HCT116 (cell line): ENCODE data around the gene PRDM11. TPM values are rescaled to one million over a fixed set of nuclear protein-coding genes. Genes with fewer than 3 reads are reported as not detected.

Source experiments
- ATAC-seq: fragments of 200-7000 bp; cut with Tn5 transposase; 2 replicates; pipeline ENCODE4 v1.9.1; 2020; ENCODE audit warnings: mild to moderate bottlenecking, moderate library complexity
- BruUV-seq: library from RNA; stranded (reverse); fragments of 400-500 nt; replicated peaks from 2 replicates; lab custom pipeline; 2021; lab: Mats Ljungman, UMichigan
- CTCF ChIA-PET: fragments of 300-600 bp; sonication (Branson Sonifier 250); formaldehyde crosslinking; loops from one replicate; lab custom pipeline; 2021; ENCODE audit warnings: antibody characterized with exemption; lab: Charles Lee
- POLR2A ChIA-PET: fragments of 300-600, 350-600 bp; sonication (Branson Sonifier 250); formaldehyde crosslinking; loops from one replicate; lab custom pipeline; 2021; ENCODE audit warnings: antibody characterized with exemption; lab: Charles Lee
- RAD21 ChIA-PET, 2 experiments: fragments of 300-600 bp; sonication (Branson Sonifier 250); formaldehyde crosslinking; loops; one replicate each; lab custom pipeline; 2023; ENCODE audit warnings: low total read pairs in 2 of 2; ENCODE audit not compliant: uncharacterized antibody in 2 of 2, unreplicated experiment in 2 of 2, low non-redundant PET in 1 of 2; lab: Charles Lee
- DNase-seq: peaks from one replicate; pipeline ENCODE4 v3.0.0-alpha.2; 2010; ENCODE audit warnings: low read depth, low spot score
- H2AFZ ChIP-seq: fragments of 200-600 bp; shearing (Covaris generic), sonication (generic); 2 replicates; pipeline ENCODE4 v1.6.1; 2017; ENCODE audit warnings: low read depth, mixed run types, mixed read lengths, antibody characterized with exemption, low read length; ENCODE audit not compliant: poor library complexity, severe bottlenecking
- H3K27ac ChIP-seq: 2 replicates; pipeline ENCODE4 v1.5.1; 2012; ENCODE audit warnings: low read depth, low read length
- H3K27me3 ChIP-seq: fragments of 200-600 bp; sonication (generic); 2 replicates; pipeline ENCODE4 v1.6.1; 2016; ENCODE audit warnings: mixed run types, low read length, mixed read lengths; ENCODE audit not compliant: insufficient read depth
- H3K36me3 ChIP-seq, 2 experiments: fragments of 200-500 bp in 1 of 2; fragments of 200-600 bp in 1 of 2; sonication (Bioruptor generic) in 1 of 2; sonication (generic) in 1 of 2; 2 replicates each; pipeline versions ENCODE4 v1.5.1 to v1.6.1; 2014 to 2016; ENCODE audit warnings: low read length in 2 of 2, inconsistent platforms in 1 of 2, mixed read lengths in 1 of 2, mixed run types in 1 of 2; ENCODE audit not compliant: insufficient read depth in 2 of 2, control insufficient read depth in 1 of 2
- H3K4me1 ChIP-seq, 2 experiments: fragments of 200-600 bp in 1 of 2; sonication (generic) in 1 of 2; 2 replicates each; pipeline versions ENCODE4 v1.5.1 to v1.6.1; 2012 to 2017; ENCODE audit warnings: low read length in 2 of 2, inconsistent platforms in 1 of 2, mild to moderate bottlenecking in 1 of 2, mixed read lengths in 1 of 2, mixed run types in 1 of 2, moderate library complexity in 1 of 2; ENCODE audit not compliant: insufficient read depth in 2 of 2, control insufficient read depth in 1 of 2
- H3K4me2 ChIP-seq: fragments of 200-600 bp; sonication (generic); 2 replicates; pipeline ENCODE4 v1.6.1; 2017; ENCODE audit warnings: mixed run types, low read length, mixed read lengths
- H3K4me3 ChIP-seq, 2 experiments: fragments of 200-600 bp in 1 of 2; sonication (generic) in 1 of 2; replicated peaks in 1 of 2; 2 replicates each; pipeline ENCODE4 v1.5.1; 2011 to 2016; ENCODE audit warnings: low read length in 2 of 2, control low read depth in 1 of 2, low read depth in 1 of 2, mild to moderate bottlenecking in 1 of 2, mixed read lengths in 1 of 2, mixed run types in 1 of 2
- H3K79me2 ChIP-seq: fragments of 200-600 bp; sonication (generic); 2 replicates; pipeline ENCODE4 v1.6.1; 2017; ENCODE audit warnings: mild to moderate bottlenecking, mixed run types, low read length, moderate library complexity, mixed read lengths; ENCODE audit not compliant: insufficient read depth
- H3K9ac ChIP-seq: fragments of 200-600 bp; sonication (generic); 2 replicates; pipeline ENCODE4 v1.6.1; 2016; ENCODE audit warnings: low read length, mixed read lengths
- H3K9me2 ChIP-seq: fragments of 200-600 bp; sonication (generic), shearing (Covaris generic); 2 replicates; pipeline ENCODE4 v1.6.1; 2017; ENCODE audit warnings: mixed run types, mild to moderate bottlenecking, moderate library complexity; ENCODE audit not compliant: insufficient read depth
- H3K9me3 ChIP-seq, 2 experiments: fragments of 200-500 bp in 1 of 2; fragments of 200-600 bp in 1 of 2; sonication (Bioruptor generic) in 1 of 2; sonication (generic) in 1 of 2; 2 replicates each; pipeline ENCODE4 v1.6.1; 2014 to 2017; ENCODE audit warnings: low read length in 2 of 2, mixed read lengths in 2 of 2, inconsistent platforms in 1 of 2, low read depth in 1 of 2, mild to moderate bottlenecking in 1 of 2, mixed run types in 1 of 2, moderate library complexity in 1 of 2; ENCODE audit not compliant: control insufficient read depth in 1 of 2, insufficient read depth in 1 of 2
- H4K20me1 ChIP-seq: fragments of 200-600 bp; sonication (generic), shearing (Covaris generic); 2 replicates; pipeline ENCODE4 v1.6.1; 2017; ENCODE audit warnings: mixed run types, mild to moderate bottlenecking, moderate library complexity; ENCODE audit not compliant: insufficient read depth
- CEBPB ChIP-seq: IDR thresholded peaks from 2 replicates; pipeline ENCODE4 v1.6.1; 2012; ENCODE audit warnings: low read depth
- EGR1 ChIP-seq: IDR thresholded peaks from 2 replicates; pipeline ENCODE4 v1.6.1; 2012; ENCODE audit warnings: low read depth
- ELF1 ChIP-seq: IDR thresholded peaks from 2 replicates; pipeline ENCODE4 v1.6.1; 2012; ENCODE audit warnings: low read depth, borderline replicate concordance
- EZH2phosphoT487 ChIP-seq: fragments of 200-600 bp; IDR thresholded peaks from 2 replicates; pipeline ENCODE4 v1.6.1; 2018; ENCODE audit warnings: antibody characterized with exemption, borderline replicate concordance
- FOSL1 ChIP-seq: IDR thresholded peaks from 2 replicates; pipeline ENCODE4 v1.6.1; 2012; ENCODE audit warnings: low read depth
- JUND ChIP-seq: IDR thresholded peaks from 2 replicates; pipeline ENCODE4 v1.6.1; 2012
- POLR2AphosphoS5 ChIP-seq: IDR thresholded peaks from 2 replicates; pipeline ENCODE4 v1.6.1; 2011; ENCODE audit warnings: mild to moderate bottlenecking, low read depth, low read length, moderate library complexity
- RAD21 ChIP-seq: IDR thresholded peaks from 2 replicates; pipeline ENCODE4 v1.6.1; 2012; ENCODE audit warnings: low read depth, mild to moderate bottlenecking
- SIN3A ChIP-seq: IDR thresholded peaks from 2 replicates; pipeline ENCODE4 v1.6.1; 2012; ENCODE audit warnings: low read depth
- SP1 ChIP-seq: IDR thresholded peaks from 2 replicates; pipeline ENCODE4 v1.6.1; 2012; ENCODE audit warnings: low read depth
- SRF ChIP-seq: IDR thresholded peaks from 2 replicates; pipeline ENCODE4 v1.6.1; 2012; ENCODE audit warnings: low read depth
- YY1 ChIP-seq: IDR thresholded peaks from 2 replicates; pipeline ENCODE4 v1.6.1; 2011; ENCODE audit warnings: low read length, low read depth, moderate library complexity, mild to moderate bottlenecking; ENCODE audit not compliant: insufficient replicate concordance; ENCODE audit errors: extremely low read depth
- intact Hi-C: fragments of 100-400 bp; cut with micrococcal nuclease; formaldehyde crosslinking; loops from 2 replicates; pipeline ENCODE4 v1.10.0; 2022
- total RNA-seq: library from RNA; stranded (reverse); gene quantifications from one replicate; pipeline ENCODE4 v1.2.1, GENCODE V29; 2021; ENCODE audit not compliant: unreplicated experiment
- TF ChIP-seq, protein P1 (sequence below), 3 experiments: fragments of 200-600 bp in 1 of 3; sonication (generic) in 1 of 3; IDR thresholded peaks in 2 of 3; conservative IDR thresholded peaks in 1 of 3; 2 replicates each; pipeline ENCODE4 v1.5.1; 2012 to 2017; ENCODE audit warnings: low read depth in 2 of 3, low read length in 2 of 3, antibody characterized with exemption in 1 of 3, borderline replicate concordance in 1 of 3, control low read depth in 1 of 3, mild to moderate bottlenecking in 1 of 3, mixed read lengths in 1 of 3, mixed run types in 1 of 3, moderate library complexity in 1 of 3; ENCODE audit not compliant: insufficient read depth in 1 of 3

Gene PRDM11
- total RNA-seq, 1 experiment from 2014 or later, result 9.3 TPM

- TF ChIP-seq SIN3A, result no peak
- TF ChIP-seq JUND, result no peak
- no peak for TF ChIP-seq EGR1
- TF ChIP-seq YY1, result no peak
- TF ChIP-seq SP1, result no peak
Observed at GRCh38 chr11:45213316-45213665, 66.9 kb downstream of the PRDM11 start (continued).

- no TSS peak for BruUV-seq
Observed at GRCh38 chr11:45213717-45214116, 67.3 kb downstream of the PRDM11 start.

More at GRCh38 chr11:45213717-45214116, 67.3 kb downstream of the PRDM11 start:
- POLR2A ChIA-PET, result no interaction called here
- Histone ChIP-seq H4K20me1 (no peaks in the 10 kb centered on the region), H3K36me3 (no peaks in the 10 kb centered on the region)
- no peak for TF ChIP-seq CEBPB
- TF ChIP-seq EZH2phosphoT487, result no peak
- no peak for TF ChIP-seq SRF
- TF ChIP-seq SP1, result no peak
- no peak for TF ChIP-seq POLR2AphosphoS5
- TF ChIP-seq RAD21, result no peak
- no peak for TF ChIP-seq ELF1
- TF ChIP-seq FOSL1, result no peak
- TF ChIP-seq YY1, result no peak
- no peak for TF ChIP-seq EGR1
- TF ChIP-seq JUND, result no peak
- TF ChIP-seq, protein P1, sequence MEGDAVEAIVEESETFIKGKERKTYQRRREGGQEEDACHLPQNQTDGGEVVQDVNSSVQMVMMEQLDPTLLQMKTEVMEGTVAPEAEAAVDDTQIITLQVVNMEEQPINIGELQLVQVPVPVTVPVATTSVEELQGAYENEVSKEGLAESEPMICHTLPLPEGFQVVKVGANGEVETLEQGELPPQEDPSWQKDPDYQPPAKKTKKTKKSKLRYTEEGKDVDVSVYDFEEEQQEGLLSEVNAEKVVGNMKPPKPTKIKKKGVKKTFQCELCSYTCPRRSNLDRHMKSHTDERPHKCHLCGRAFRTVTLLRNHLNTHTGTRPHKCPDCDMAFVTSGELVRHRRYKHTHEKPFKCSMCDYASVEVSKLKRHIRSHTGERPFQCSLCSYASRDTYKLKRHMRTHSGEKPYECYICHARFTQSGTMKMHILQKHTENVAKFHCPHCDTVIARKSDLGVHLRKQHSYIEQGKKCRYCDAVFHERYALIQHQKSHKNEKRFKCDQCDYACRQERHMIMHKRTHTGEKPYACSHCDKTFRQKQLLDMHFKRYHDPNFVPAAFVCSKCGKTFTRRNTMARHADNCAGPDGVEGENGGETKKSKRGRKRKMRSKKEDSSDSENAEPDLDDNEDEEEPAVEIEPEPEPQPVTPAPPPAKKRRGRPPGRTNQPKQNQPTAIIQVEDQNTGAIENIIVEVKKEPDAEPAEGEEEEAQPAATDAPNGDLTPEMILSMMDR (IDR thresholded peaks at IDR 0.05 in 2 of 3, conservative IDR thresholded peaks at IDR 0.05 in 1 of 3; ENCODE audit: borderline replicate concordance in 1 of 3, insufficient read depth in 1 of 3, low read depth in 2 of 3, low read length in 2 of 3), result no peak
- TF ChIP-seq SIN3A, result no peak
- TF ChIP-seq, all 23 proteins: peak for 0
- no peaks in the 10 kb centered on the region for H3K9me3 ChIP-seq
- no peak overlapping the region for H3K4me3 ChIP-seq
- ChIA-PET RAD21 (no interaction called here), CTCF (interaction anchor here (0.9 kb wide), 1 partner anchor 73 kb away, joined by 3 read pairs; no protein-coding TSS in a partner anchor)
- no peak overlapping the region for H3K27ac ChIP-seq
- no peaks in the 10 kb centered on the region for H3K4me1 ChIP-seq
- no peak overlapping the region for H2AFZ ChIP-seq
- H3K4me2 ChIP-seq, result no peak overlapping the region
- H3K9me2 ChIP-seq, result no peaks in the 10 kb centered on the region
- DNase-seq (no peak), ATAC-seq (no peak)
- H3K9ac ChIP-seq, result no peak overlapping the region
- no peaks in the 10 kb centered on the region for H3K27me3 ChIP-seq
- intact Hi-C loops, result no loop called here
- H3K79me2 ChIP-seq, result no peaks in the 10 kb centered on the region
